NCI-H2196 (cell line): ENCODE results near the gene SLC22A31.
"Not testable (repeated sequence)": the region's sequence is repeated elsewhere in the genome, so short reads cannot be mapped to it uniquely, and the experiment has no call there.

Experiments used
- DNase-seq: peaks from one replicate; lab custom pipeline; 2025; ENCODE audit not compliant: unreplicated experiment; lab: John Stamatoyannopoulos, UW

Gene SLC22A31

GRCh38 chr16:89200124-89200849, at the start of gene SLC22A31:
Gene SLC22A31 (minus strand): TSS chr16:89200537. CDS start chr16:89200501, 36 bp downstream.
- DNase-seq = no peak

DNA sequence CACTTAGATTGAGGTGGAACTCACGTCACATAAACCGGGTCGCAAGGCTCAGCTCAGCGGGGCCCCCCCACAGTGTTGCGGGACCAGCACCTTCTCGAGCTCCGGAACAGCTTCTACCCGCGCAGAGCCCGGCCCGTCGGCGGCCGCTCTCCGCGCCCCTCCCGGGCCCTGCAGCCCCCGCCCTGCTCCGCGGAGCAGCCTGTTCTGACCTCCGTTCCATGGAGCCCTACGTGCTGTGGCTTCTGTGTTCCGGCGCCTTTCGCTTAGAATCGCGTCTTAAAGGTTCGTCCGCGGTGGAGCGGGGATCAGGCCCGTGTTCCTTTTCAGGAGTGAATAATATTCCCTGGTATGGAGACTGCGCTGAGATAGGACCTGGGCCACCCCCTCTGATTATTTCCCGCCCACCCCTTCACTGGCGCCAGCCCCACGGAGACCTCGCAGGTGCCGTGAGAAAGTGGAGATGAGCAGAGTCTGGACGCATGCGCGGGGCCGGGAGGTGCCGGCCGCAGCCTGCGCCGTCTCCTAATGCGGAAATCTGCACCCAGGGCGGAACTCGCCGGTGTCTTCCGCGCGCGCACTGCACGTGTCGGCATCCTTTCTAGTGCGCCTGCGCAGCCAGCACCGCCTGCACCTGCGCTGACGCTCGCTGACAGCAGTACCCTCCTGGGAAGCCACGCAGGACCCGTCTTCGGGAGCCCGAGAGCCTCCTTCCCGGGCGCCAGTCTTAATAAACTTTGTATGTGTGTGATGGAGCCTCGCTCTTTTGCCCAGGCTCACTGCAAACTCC, 48.1 kb upstream of the SLC22A31 start:
- DNase-seq = no peak

DNA sequence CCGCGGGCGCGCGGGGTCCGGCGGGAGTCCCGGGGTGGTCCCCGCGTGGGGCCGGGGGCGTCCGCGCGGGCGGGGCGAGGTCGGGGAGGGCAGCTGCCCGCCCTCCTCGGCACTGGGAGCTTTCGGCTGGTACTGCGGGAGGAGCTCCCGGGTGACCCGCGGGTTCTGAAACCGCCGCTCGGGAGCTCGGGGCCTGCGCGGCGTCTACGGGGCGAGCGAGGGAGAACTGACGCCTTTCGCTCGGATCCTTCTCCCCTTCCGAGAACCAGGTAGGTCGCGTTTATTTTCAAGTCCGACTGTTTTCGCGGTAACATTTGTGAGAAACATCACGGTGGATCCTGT, 47.4 kb upstream of the SLC22A31 start:
- DNase-seq = peak; percentile 46

- DNase-seq = peak; percentile 71
Measured at GRCh38 chr16:89246903-89247733, 46.8 kb upstream of the SLC22A31 start.

- no peak for DNase-seq
Measured at GRCh38 chr16:89246383-89246902, 46.1 kb upstream of the SLC22A31 start.

DNA sequence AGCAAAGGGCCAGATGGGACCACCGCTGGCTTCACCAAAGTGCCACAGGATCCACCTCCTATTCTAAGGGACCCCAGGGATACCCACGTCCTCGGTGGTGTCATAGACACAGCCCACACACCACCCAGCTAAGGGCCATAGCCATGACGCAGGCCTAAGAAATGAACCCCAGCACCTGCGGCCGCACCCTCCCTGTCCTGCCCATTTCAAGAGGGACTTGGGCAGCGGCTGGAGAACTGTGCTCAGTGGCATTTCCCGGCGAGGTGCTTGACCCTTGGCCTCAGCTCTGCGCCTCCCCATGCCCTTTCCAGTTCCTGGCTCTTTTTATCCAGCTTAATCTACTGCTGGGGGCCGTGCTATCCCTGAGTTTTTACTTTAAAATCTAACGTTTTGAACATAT, 44.4 kb upstream of the SLC22A31 start:
- no peak for DNase-seq

- not testable (repeated sequence) for DNase-seq
Measured at GRCh38 chr16:89244264-89244663, 43.9 kb upstream of the SLC22A31 start.

- no peak for DNase-seq
Measured at GRCh38 chr16:89243664-89244063, 43.3 kb upstream of the SLC22A31 start.

DNA sequence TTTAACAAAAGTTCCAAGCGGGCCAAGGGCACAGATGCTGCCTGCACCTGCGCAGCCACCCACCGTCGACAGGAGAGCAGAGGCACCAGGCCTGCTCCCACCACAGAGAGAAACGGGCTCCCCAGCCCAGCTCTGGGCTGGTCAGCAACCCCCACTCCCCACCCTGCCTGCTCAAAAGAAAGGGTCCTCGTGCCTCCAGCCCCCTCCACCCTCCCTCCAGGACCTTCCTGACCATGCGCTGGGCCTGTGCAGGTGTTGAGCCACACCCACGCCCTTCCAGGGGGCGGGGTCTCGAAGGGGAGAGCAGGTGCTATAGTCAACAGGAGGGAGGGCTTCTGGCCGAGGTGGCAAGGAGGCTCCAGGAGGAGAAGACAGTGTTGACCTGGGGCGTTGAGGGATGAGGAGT, 42.5 kb upstream of the SLC22A31 start:
- DNase-seq = no peak

GRCh38 chr16:89241187-89242007, 41.1 kb upstream of the SLC22A31 start:
- peak; percentile 48 for DNase-seq

GRCh38 chr16:89237733-89238132, 37.4 kb upstream of the SLC22A31 start:
- DNase-seq = no peak

DNA sequence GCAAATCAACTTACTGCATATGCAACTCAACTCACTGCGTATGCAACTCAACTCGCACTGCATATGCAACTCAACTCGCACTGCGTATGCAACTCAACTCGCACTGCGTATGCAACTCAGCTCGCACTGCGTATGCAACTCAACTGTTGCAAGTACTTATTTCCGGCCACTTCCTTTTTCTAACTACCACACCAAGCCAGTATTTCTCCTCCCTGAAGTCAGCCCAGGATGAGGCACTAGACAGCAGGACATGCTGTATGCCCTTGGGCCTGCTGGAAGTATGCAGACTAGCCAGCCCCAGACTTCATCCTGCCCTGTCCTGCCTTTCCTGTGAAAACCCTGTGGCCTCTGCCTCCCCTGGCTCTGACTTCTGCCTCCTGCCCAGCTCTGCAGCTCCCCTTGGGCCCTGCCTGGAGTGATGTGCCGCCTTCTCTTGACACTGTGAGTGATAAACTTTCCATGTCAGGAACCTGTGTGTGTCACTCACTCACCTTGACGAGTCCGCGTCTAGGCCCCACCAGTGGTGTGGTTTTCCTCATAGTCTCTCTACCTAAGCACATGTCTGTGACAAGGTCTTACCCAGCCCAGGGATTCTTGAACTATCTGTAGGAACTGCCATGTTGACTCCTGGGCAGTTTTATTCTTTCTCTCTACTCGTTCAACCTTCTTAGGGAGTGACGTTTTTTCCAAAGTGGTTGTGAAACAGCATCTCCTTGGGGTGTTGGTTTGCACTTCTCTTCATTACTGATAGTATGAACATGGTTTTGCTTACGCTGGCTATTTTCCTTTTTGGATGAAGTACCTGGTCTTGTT, 33.5 kb upstream of the SLC22A31 start:
- no peak for DNase-seq

DNA sequence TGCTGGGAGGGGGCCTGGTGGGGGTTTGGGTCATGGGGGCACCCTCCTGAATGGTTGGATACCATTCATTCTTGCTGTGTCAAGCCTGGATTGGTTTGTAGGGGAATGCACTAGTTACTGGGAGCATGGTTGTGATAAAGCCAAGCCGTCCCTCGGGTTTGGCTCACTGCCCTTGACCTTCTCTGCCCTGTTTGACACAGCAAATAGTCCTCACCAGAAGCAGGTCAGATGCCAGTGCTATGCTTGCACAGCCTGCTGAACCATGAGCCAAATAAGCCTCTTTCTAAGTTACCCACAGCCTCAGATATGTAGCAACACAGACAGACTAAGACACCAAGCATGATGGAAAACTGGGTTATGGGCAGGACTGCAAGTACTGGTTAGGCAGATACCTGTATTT, 31.8 kb upstream of the SLC22A31 start:
- no peak for DNase-seq

GRCh38 chr16:89230255-89230654, 29.9 kb upstream of the SLC22A31 start:
- DNase-seq = peak; percentile 5

DNA sequence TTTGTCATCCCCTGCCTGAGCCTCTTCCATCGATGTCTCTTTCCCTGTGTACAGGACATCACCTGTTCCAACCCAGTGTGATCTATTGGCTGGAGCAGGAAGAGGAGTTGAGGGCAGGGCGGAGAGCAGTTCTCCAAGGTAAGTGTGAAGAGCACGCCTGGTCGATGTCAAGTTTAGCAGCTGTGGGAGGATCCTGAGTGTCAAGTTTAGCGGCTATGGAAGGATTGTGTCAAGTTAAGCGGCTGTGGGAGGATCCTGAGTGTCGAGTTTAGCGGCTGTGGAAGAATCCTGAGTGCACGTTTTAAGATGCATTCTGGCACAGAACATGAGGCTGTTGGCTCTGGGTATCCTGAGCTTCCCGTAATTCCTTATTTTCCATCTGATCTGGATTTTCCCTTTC, 24.3 kb upstream of the SLC22A31 start:
- DNase-seq = no peak

DNA sequence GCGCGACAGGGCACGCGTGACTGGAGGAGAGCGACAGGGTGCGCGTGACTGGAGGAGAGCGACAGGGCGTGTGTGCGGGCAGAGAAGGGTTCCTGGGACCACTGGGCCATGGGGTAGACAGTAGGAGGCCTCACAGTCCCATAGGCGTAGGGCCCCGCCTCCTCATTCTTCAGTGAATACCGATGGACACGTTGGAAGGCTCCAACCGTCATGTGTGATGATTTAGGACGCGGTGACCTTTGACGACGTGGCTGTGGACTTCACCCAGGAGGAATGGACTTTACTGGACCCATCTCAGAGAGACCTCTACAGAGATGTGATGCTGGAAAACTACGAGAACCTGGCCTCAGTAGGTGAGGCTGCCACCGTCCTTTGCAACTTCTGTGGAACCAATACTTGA, 22.6 kb upstream of the SLC22A31 start:
- DNase-seq = no peak

- no peak for DNase-seq
Measured at GRCh38 chr16:89221604-89222003, 21.3 kb upstream of the SLC22A31 start.

GRCh38 chr16:89219365-89219764, 19.0 kb upstream of the SLC22A31 start:
- no peak for DNase-seq

- peak; percentile 46 for DNase-seq
Measured at GRCh38 chr16:89217388-89218191, 17.3 kb upstream of the SLC22A31 start, which contains the start of gene ZNF778. Gene ZNF778 (plus strand): TSS chr16:89217703. CDS start chr16:89221128, 3,425 bp downstream.
